HG03521 (cell line): ENCODE measurements around the gene MRPL33.
A peak's percentile ranks its signal among the peaks of the same experiment; 100 is the strongest.

ENCODE experiments used
- ATAC-seq: cut with Tn5 transposase; IDR thresholded peaks from one replicate; pipeline ENCODE4 v1.9.1; 2021; ENCODE audit warnings: mild to moderate bottlenecking, moderate library complexity; ENCODE audit not compliant: unreplicated experiment

Gene MRPL33

GRCh38 chr2:27771548-27772335 lies at the start of gene MRPL33:
TSS of gene MRPL33 (plus strand) at chr2:27771719. CDS start at chr2:27771778, 59 bp downstream.
- peak; percentile 91 for ATAC-seq

- ATAC-seq = no peak
Observed at GRCh38 chr2:27721884-27722485, 49.5 kb upstream of the MRPL33 start.

GRCh38 chr2:27723372-27724144 lies 48.0 kb upstream of the MRPL33 start:
- ATAC-seq = no peak

- ATAC-seq = no peak
Observed at GRCh38 chr2:27724191-27724590, 47.3 kb upstream of the MRPL33 start.

- ATAC-seq = no peak
Observed at GRCh38 chr2:27724905-27725701, 46.4 kb upstream of the MRPL33 start.

GRCh38 chr2:27727257-27727656 lies 44.3 kb upstream of the MRPL33 start:
- no peak for ATAC-seq

- no peak for ATAC-seq
Observed at GRCh38 chr2:27728081-27728858, 43.2 kb upstream of the MRPL33 start.

GRCh38 chr2:27729198-27729597 lies 42.3 kb upstream of the MRPL33 start:
- ATAC-seq = no peak

- ATAC-seq = no peak
Observed at GRCh38 chr2:27729614-27730013, 41.9 kb upstream of the MRPL33 start.

- no peak for ATAC-seq
Observed at GRCh38 chr2:27730261-27730662, 41.3 kb upstream of the MRPL33 start.

GRCh38 chr2:27730980-27731691 lies 40.4 kb upstream of the MRPL33 start:
- no peak for ATAC-seq

GRCh38 chr2:27734305-27734704 lies 37.2 kb upstream of the MRPL33 start:
- ATAC-seq = no peak

- ATAC-seq = no peak
Observed at GRCh38 chr2:27735263-27735904, 36.1 kb upstream of the MRPL33 start.

GRCh38 chr2:27736031-27736889 lies 35.3 kb upstream of the MRPL33 start:
- ATAC-seq = no peak

- no peak for ATAC-seq
Observed at GRCh38 chr2:27736890-27737204, 34.7 kb upstream of the MRPL33 start.

- ATAC-seq = no peak
Observed at GRCh38 chr2:27737676-27738348, 33.7 kb upstream of the MRPL33 start.

- ATAC-seq = no peak
Observed at GRCh38 chr2:27738349-27739057, 33.0 kb upstream of the MRPL33 start.
